ENCODE measurements around the gene LTB4R.

The LTB4R gene, protein sequence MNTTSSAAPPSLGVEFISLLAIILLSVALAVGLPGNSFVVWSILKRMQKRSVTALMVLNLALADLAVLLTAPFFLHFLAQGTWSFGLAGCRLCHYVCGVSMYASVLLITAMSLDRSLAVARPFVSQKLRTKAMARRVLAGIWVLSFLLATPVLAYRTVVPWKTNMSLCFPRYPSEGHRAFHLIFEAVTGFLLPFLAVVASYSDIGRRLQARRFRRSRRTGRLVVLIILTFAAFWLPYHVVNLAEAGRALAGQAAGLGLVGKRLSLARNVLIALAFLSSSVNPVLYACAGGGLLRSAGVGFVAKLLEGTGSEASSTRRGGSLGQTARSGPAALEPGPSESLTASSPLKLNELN

DNA sequence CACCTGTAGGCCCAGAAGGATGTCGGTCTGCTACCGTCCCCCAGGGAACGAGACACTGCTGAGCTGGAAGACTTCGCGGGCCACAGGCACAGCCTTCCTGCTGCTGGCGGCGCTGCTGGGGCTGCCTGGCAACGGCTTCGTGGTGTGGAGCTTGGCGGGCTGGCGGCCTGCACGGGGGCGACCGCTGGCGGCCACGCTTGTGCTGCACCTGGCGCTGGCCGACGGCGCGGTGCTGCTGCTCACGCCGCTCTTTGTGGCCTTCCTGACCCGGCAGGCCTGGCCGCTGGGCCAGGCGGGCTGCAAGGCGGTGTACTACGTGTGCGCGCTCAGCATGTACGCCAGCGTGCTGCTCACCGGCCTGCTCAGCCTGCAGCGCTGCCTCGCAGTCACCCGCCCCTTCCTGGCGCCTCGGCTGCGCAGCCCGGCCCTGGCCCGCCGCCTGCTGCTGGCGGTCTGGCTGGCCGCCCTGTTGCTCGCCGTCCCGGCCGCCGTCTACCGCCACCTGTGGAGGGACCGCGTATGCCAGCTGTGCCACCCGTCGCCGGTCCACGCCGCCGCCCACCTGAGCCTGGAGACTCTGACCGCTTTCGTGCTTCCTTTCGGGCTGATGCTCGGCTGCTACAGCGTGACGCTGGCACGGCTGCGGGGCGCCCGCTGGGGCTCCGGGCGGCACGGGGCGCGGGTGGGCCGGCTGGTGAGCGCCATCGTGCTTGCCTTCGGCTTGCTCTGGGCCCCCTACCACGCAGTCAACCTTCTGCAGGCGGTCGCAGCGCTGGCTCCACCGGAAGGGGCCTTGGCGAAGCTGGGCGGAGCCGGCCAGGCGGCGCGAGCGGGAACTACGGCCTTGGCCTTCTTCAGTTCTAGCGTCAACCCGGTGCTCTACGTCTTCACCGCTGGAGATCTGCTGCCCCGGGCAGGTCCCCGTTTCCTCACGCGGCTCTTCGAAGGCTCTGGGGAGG lies at the start of gene LTB4R:
TSS of gene LTB4R (plus strand) at position 857 of the 959 bp plus-strand sequence. CDS start 4,150 bp downstream, outside the sequence.
- DNase-seq, result peak; percentile 70

GRCh38 chr14:24261969-24262327 lies 49.4 kb upstream of the LTB4R start:
- no peak for DNase-seq

DNA sequence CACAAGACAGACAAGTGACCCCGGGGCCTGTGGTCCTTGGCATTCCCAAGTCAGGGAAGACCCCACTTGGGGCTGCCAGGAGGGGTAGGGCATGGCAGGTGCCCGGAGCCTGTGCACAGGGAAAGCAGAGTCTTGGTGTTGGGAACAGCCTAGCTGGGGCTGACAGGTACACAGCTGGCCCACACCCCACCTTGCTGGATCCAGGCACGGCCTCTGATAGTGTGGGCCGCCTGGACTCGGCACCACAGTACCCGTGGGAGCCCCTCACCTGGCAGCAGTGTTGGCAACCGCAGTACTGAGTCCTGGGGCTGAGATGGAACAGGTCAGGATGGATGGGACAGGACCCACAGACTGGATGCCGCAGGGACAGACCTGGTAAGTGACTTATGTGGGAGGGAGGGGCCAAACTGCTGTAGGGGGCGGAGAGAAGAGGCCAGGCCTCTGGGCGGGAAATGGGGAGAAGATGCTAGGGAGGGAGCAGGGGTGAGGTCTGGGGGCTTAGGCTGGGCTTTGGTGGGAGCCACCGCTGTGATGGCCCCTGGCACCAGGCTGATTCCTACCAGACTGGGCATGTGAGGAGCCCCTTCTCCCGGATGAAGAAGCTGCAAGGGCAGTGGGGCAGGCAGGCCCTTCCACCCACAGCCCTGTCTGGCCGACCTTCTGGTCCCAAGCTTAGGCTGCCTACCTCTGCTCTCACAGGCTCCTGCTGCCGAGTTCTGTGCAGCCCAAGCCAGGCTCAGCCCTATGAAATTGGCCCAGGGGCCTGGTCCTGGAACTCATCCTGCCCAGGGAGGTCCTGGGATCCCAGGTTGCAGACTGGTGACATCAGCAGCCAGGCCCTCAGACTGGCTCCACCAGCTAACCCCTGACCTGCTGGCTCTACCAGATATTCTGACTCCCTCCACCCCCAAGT lies 48.2 kb upstream of the LTB4R start, which contains the start of gene TGM1:
TSS of gene TGM1 (minus strand) at position 357 of the 913 bp plus-strand sequence. CDS start 825 bp downstream, outside the sequence.
- DNase-seq, result no peak

- DNase-seq, result no peak
These were observed 47.5 kb upstream of the LTB4R start for GRCh38 chr14:24263848-24264247.

DNA sequence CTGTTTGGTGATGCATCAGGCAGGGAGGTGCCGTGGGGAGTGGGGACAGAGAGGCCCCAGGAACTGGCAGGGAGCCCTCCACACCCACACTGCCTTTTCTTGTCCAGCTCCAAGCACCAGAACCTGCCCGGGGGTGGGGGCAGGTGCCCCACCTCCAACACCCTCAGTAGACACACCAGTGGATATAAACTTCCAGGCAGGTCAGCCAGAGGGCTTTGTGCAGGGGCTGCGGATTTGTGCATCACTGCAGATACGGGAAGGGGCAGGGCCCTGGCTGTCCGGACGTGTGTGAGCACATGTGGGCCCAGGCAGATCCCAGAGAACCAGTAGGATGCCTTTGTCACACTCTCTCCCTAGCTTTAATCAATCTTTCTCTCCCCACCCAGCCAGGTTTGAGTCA lies 47.0 kb upstream of the LTB4R start:
- DNase-seq, result no peak

GRCh38 chr14:24266344-24267244 lies 44.7 kb upstream of the LTB4R start:
- DNase-seq, result no peak

GRCh38 chr14:24267516-24267915 lies 43.8 kb upstream of the LTB4R start:
- DNase-seq, result no peak

DNA sequence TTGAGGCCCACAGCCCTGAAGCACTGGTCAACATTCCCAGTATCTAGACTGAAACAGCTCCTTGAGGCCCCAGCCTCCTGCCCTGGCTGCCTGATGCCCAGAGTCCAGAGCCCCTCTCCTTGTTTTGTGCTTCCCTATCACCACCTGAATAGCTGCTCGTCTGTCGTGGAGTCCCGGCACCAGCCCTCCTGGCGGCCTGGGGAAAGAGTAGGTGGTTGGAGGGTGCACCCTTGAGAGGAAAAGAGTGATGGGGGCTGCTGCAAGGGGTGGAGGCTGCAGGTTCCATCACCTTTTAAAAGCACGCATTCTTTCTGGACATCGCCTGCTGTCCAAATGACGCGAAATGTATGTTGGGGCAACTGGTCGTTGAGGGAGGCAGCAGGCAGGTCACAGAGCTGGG lies 43.1 kb upstream of the LTB4R start:
- no peak for DNase-seq

DNA sequence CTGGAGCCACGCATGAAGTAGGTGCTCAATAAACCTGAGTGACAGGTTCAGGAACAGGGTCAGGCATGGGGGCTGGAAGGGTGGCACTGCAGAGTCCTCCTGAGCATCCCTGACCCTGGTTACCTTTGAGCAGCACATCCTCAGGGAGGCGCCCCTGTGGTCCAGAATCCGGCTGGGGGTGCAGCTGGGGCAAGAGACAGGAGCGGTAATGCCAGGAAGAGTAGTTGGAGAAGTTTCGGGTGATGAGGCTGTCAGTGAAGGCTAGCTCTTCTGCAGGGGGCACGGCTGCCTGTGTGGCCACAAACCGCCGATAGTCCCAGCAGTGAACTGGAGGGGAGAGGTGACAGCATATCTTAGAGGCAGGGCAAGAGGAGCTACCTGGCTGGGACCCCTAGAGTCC lies 41.9 kb upstream of the LTB4R start:
- no peak for DNase-seq

GRCh38 chr14:24269910-24270536 lies 41.3 kb upstream of the LTB4R start:
- DNase-seq, result no peak

- DNase-seq, result no peak
These were observed 40.7 kb upstream of the LTB4R start for GRCh38 chr14:24270537-24271133.

DNA sequence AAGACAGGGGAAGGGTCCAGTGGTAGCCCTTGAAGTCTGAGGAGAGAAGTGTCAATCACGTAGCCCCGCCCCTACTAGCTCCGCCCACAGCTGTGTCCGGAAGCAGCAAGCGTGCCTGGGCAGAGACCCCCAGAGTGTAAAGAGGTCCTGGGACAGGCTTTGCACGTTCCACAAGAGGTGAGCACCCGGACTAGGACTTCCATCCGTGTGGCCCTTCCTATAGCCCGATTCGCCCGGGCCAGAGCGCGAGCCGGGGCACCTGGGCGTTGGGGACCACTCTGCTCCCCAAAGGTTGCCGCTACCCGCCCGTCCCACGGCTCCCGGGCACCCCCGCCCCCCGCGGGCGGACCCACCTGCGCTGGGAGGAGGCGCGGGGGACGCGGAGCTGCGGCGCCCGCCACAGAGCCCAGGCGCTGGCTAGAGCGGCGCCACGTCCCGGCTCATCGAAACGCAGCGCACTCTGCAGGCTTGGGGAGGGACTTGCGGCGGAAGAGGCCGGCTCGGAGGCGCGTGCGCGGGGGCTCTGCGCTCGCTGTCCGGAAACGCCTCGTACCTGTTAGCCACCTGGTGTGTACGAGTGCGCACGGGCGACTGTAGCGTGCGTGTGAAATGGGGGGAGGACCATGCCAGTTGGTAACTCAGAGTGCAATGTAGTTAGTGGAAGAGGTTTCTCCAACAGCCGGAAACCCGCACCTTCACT lies 40.0 kb upstream of the LTB4R start, which contains the start of gene RABGGTA:
TSS of gene RABGGTA (minus strand) at position 464 of the 700 bp plus-strand sequence. CDS start 482 bp downstream, outside the sequence.
- peak; percentile 90 for DNase-seq

- DNase-seq, result no peak
These were observed 39.5 kb upstream of the LTB4R start for GRCh38 chr14:24271834-24272263.

DNA sequence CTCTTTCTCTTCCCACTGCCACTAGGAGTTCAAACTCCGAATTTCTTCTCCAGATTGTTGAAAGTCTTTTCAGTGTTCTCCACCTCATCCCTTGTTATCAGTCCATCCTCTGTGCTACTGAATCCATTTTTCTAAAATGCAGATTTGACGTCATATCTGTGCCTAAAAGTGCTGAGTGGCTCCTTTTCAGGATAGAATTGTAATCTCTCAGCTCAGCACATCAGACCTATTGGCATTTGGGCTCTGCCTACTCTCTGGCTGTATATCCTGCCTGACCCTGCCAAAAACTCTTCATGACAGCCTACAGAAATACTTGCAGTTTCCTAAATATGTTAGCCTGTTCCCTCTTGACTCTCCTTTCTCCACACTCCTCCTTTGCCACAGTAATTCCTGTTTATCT lies 38.8 kb upstream of the LTB4R start:
- no peak for DNase-seq

DNA sequence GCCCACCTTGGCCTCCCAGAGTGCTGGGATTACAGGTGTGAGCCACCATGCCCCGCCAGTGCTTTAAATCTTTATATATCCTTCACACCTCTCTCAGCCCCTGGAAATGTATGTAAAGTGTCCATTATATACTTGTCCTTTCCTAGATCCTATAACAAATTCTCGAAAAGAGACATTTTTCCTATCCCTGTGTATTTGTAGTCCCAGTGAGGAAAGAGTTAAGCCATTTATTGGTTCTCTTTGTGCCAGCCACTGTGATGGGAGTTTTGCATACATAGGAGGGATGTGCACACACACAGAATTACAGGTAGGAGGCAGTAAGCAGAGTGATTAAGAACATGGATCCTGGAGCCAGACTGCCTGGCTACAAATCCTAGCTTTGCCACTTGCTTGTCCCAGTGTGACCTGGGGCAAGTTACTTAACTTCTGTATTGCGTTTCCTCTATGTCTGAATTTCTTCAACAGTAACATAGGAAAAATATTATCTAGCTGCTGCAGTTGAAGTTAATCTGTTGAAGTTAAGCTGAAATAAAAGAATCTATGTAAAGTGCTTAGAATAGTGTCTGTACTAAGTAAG lies 37.8 kb upstream of the LTB4R start:
- peak; percentile 31 for DNase-seq

- DNase-seq, result peak; percentile 72
These were observed 37.2 kb upstream of the LTB4R start for GRCh38 chr14:24274101-24274543.

DNA sequence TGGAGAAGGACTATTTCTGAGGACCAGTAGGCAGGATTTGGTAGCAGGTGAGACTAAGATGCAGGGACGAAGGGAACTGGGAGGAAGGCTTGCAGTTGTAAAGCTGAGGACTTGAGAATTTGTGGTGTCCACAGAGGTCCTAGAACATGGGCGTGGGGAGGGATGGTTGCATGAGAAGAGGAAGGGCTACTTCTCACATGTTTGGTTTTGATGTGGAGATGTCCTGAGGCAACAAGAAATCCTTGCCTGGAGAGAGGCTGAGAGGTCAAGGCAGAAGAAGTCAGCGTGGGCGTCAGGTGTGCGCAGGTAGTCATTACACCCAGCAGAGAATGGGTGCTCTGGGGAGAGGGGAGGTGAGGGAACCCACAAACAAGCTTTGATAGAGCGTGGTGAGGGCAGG lies 34.2 kb upstream of the LTB4R start:
- no peak for DNase-seq

DNA sequence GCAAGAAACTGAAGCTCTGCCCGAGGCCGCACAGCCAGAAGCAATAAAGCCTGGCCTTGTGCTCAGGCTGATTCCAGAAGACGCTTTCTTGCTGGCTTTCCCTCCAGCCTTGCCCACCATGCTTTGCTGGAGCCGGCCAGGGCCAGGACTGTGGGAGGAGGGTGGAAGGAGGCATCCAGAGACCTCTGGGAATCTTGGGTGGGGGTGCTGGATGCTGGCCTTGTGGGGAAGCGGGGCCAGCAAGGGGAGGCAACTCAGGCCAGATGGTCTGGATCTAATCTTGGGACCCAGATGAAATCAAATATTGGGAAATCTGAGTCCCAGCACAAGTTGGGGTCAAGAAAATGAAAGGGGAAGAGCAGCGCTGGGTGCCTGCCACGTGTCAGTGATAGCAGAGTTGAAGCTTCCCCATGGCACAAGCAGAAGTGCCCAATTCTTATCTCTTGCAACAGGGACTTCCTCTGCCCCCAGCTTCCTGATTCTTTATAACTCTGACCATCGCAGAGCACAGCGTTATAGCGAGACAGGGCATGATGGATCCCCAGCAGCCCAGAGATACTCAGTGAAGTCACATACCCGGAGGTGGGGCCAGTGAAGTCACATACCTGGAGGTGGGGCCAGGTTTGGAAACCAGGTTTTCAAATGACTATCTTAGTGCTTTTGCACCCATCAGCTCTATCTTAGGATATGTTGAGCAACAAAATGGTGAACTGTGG lies 33.5 kb upstream of the LTB4R start:
- peak; percentile 79 for DNase-seq

GRCh38 chr14:24278424-24278823 lies 32.9 kb upstream of the LTB4R start:
- peak; percentile 64 for DNase-seq
